Suprapubic skin (tissue), 4 donors: ENCODE data around the gene SEC23IP.

Experiments
- CTCF ChIP-seq, 2 donors: fragments of 200-600 bp in 1 of 2; fragments of 450-650 bp in 1 of 2; sonication (generic) in 1 of 2; IDR thresholded peaks; one replicate each; pipeline ENCODE4 v1.5.1; 2016 to 2019; ENCODE audit warnings: antibody characterized with exemption in 2 of 2, mild to moderate bottlenecking in 1 of 2, moderate library complexity in 1 of 2
- EP300 ChIP-seq: sonication (generic); formaldehyde crosslinking; IDR thresholded peaks from one replicate; pipeline ENCODE4 v1.6.1; 2017; ENCODE audit warnings: antibody characterized with exemption
- POLR2A ChIP-seq, 2 donors: fragments of 450-650 bp; IDR thresholded peaks; one replicate each; pipeline ENCODE4 v1.6.1; 2017; ENCODE audit warnings: antibody characterized with exemption in 2 of 2, mild to moderate bottlenecking in 2 of 2, moderate library complexity in 2 of 2
- POLR2AphosphoS5 ChIP-seq, 3 donors: sonication (generic); formaldehyde crosslinking; IDR thresholded peaks; one replicate each; pipeline ENCODE4 v1.6.1; 2017; ENCODE audit warnings: antibody characterized with exemption in 3 of 3

DNA sequence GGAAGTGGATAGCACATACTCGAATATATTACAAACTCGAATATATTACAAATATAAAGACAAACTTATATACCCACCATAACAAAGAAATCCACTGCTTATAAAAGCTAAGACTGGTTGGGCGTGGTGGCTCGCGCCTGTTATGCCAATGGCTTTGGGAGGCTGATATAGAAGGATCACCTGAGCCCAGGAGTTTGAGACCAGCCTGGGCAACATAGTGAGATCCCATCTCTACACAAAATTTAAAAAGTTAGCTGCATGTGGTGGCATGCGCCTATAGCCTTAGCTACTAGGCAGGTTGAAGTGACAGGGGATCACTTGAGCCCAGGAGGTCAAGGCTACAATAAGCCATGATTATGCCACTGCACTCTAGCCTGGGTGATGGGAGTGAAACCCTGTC lies 40.3 kb upstream of the SEC23IP start:
- TF ChIP-seq CTCF (IDR thresholded peaks at IDR 0.05) (no peak), POLR2A (IDR thresholded peaks at IDR 0.05) (no peak), POLR2AphosphoS5 (IDR thresholded peaks at IDR 0.05) (no peak), EP300 (no peak)
